ENCODE data around the gene HAUS1. TPM values are rescaled to one million over a fixed set of nuclear protein-coding genes. Genes with fewer than 3 reads are reported as not detected.

HAUS1 gene
- total and polyA plus RNA-seq, 2 experiments from 2014 or later, result 163 to 216 TPM

DNA sequence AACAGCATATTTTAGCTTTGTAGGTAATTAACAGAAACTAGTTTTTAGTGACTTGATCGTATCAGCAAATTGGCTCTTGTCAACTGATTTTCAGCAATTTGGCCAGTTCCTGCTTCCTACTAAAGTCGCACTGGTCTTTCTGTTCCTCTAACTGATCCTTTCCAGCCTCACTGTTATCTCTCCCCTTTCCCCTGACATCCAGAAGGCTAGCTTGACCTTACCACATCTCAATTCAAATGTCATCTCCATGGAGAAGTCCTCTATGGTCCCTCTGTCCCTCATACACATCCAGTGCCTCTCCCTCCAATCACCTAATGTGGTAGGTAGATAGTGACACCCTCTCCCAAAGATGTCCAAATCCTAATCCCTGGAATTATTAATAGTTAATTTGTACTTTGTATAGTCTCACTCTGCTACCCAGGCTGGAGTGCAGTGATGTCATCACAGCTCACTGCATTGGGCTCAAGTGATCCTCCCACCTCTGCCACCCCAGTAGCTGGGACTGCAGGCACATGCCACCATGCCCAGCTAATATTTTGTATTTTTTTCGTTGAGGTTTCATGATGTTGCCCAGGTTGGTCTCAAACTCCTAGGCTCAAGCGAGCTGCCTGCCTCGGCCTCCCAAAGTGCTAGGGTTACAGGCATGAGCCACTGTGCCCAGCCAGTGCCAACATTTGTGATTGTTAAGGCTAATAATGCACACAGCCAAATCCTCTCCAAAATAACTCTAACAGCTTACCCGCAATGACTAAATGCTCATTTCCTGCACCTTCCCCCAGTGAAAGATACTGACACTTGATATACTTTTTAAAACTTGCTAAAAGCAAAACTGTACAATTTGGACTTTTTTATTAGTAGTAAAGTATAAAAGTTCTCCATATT is 49.0 kb upstream of the HAUS1 start (continued):
- TF ChIP-seq, protein P1, sequence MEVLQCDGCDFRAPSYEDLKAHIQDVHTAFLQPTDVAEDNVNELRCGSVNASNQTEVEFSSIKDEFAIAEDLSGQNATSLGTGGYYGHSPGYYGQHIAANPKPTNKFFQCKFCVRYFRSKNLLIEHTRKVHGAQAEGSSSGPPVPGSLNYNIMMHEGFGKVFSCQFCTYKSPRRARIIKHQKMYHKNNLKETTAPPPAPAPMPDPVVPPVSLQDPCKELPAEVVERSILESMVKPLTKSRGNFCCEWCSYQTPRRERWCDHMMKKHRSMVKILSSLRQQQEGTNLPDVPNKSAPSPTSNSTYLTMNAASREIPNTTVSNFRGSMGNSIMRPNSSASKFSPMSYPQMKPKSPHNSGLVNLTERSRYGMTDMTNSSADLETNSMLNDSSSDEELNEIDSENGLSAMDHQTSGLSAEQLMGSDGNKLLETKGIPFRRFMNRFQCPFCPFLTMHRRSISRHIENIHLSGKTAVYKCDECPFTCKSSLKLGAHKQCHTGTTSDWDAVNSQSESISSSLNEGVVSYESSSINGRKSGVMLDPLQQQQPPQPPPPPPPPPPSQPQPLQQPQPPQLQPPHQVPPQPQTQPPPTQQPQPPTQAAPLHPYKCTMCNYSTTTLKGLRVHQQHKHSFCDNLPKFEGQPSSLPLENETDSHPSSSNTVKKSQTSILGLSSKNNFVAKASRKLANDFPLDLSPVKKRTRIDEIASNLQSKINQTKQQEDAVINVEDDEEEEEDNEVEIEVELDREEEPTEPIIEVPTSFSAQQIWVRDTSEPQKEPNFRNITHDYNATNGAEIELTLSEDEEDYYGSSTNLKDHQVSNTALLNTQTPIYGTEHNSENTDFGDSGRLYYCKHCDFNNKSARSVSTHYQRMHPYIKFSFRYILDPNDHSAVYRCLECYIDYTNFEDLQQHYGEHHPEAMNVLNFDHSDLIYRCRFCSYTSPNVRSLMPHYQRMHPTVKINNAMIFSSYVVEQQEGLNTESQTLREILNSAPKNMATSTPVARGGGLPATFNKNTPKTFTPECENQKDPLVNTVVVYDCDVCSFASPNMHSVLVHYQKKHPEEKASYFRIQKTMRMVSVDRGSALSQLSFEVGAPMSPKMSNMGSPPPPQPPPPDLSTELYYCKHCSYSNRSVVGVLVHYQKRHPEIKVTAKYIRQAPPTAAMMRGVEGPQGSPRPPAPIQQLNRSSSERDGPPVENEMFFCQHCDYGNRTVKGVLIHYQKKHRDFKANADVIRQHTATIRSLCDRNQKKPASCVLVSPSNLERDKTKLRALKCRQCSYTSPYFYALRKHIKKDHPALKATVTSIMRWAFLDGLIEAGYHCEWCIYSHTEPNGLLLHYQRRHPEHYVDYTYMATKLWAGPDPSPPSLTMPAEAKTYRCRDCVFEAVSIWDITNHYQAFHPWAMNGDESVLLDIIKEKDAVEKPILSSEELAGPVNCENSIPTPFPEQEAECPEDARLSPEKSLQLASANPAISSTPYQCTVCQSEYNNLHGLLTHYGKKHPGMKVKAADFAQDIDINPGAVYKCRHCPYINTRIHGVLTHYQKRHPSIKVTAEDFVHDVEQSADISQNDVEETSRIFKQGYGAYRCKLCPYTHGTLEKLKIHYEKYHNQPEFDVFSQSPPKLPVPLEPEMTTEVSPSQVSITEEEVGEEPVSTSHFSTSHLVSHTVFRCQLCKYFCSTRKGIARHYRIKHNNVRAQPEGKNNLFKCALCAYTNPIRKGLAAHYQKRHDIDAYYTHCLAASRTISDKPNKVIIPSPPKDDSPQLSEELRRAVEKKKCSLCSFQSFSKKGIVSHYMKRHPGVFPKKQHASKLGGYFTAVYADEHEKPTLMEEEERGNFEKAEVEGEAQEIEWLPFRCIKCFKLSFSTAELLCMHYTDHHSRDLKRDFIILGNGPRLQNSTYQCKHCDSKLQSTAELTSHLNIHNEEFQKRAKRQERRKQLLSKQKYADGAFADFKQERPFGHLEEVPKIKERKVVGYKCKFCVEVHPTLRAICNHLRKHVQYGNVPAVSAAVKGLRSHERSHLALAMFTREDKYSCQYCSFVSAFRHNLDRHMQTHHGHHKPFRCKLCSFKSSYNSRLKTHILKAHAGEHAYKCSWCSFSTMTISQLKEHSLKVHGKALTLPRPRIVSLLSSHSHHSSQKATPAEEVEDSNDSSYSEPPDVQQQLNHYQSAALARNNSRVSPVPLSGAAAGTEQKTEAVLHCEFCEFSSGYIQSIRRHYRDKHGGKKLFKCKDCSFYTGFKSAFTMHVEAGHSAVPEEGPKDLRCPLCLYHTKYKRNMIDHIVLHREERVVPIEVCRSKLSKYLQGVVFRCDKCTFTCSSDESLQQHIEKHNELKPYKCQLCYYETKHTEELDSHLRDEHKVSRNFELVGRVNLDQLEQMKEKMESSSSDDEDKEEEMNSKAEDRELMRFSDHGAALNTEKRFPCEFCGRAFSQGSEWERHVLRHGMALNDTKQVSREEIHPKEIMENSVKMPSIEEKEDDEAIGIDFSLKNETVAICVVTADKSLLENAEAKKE (CRISPR knock-in tag; IDR thresholded peaks at IDR 0.05), result no peak
- TF ChIP-seq STAT1 (IDR thresholded peaks at IDR 0.05; ENCODE audit: unreplicated experiment), result no peak
- TF ChIP-seq POLR2AphosphoS5 (IDR thresholded peaks at IDR 0.05; ENCODE audit: low read depth), result no peak
- no peak for TF ChIP-seq REST (IDR thresholded peaks at IDR 0.05; ENCODE audit: unreplicated experiment)

Data from GM23338 (cell line).